Adrenal gland (tissue), 12 donors: ENCODE measurements around the gene ARHGAP22. TPM values are rescaled to one million over a fixed set of nuclear protein-coding genes. Genes with fewer than 3 reads are reported as not detected.
A peak's percentile ranks its signal among the peaks of the same experiment; 100 is the strongest.

Experiments
- DNase-seq, 7 donors: peaks; one replicate each; pipeline ENCODE4 v3.0.0-alpha.2; 2019 to 2020
- H3K27ac ChIP-seq, 5 donors: fragments of 200-600 bp; sonication (generic) in 4 of 5; 1 replicate in 3 of 5; 2 replicates in 2 of 5; pipeline versions ENCODE4 v1.5.1 to v1.8.0; 2016 to 2020; ENCODE audit warnings: mild to moderate bottlenecking in 1 of 5
- H3K27me3 ChIP-seq: fragments of 200-600 bp; 2 replicates; pipeline ENCODE4 v1.8.0; 2021
- H3K36me3 ChIP-seq, 2 donors: fragments of 200-600 bp; replicated peaks in 1 of 2; 1 replicate in 1 of 2; 2 replicates in 1 of 2; pipeline versions ENCODE4 v1.5.1 to v1.8.0; 2018 to 2022
- H3K4me1 ChIP-seq, 2 donors: fragments of 200-600 bp; replicated peaks in 1 of 2; 1 replicate in 1 of 2; 2 replicates in 1 of 2; pipeline versions ENCODE4 v1.5.1 to v1.8.0; 2018 to 2021
- H3K4me3 ChIP-seq, 4 donors: fragments of 200-600 bp; sonication (generic) in 3 of 4; one replicate each; pipeline ENCODE4 v1.5.1; 2016 to 2018
- H3K9me3 ChIP-seq, 3 donors: fragments of 200-600 bp; sonication (generic) in 1 of 3; replicated peaks in 1 of 3; 1 replicate in 2 of 3; 2 replicates in 1 of 3; pipeline versions ENCODE4 v1.5.1 to v1.8.0; 2016 to 2021
- POLR2A ChIP-seq, 2 donors: fragments of 450-650 bp; IDR thresholded peaks; one replicate each; pipeline ENCODE4 v1.6.1; 2017; ENCODE audit warnings: antibody characterized with exemption in 2 of 2, mild to moderate bottlenecking in 2 of 2, moderate library complexity in 1 of 2
- WGBS, 4 donors: extraction: QIAGEN DNeasy Blood & Tissue Kit in 2 of 4; methylation state at CpG; one replicate each; pipeline versions ENCODE4 v1.1.5 to v1.1.7; 2013 to 2017; 5-methylcytosine and 5-hydroxymethylcytosine counted together
- intact Hi-C, 2 donors: fragments of 100-400 bp; cut with DNase I; formaldehyde crosslinking; loops; one replicate each; pipeline versions ENCODE4 v1.14.1 to v1.15.0; 2022 to 2023
- polyA plus RNA-seq, 3 donors: library from polyadenylated mRNA; stranded (reverse); fragments of 200-250 nt in 2 of 3; fragments of 350-450 nt in 1 of 3; fragmentation: Illumina TruSeq in 1 of 3; extraction: RNeasy Lipid Tissue Mini Kit (QIAGEN cat#74804) in 1 of 3; gene quantifications; one replicate each; pipeline ENCODE4 v1.2.3, GENCODE V29; 2013 to 2014
- total RNA-seq, 9 donors: library from RNA; depleted of rRNA in 4 of 9; stranded (reverse); fragments of >200 nt in 4 of 9; fragments of 120-200 nt in 1 of 9; fragmentation: NEBNext Ultra II Directional in 1 of 9; extraction: Animal tissue kit (Norgen Biotek cat#: 25700) in 1 of 9; gene quantifications; one replicate each; pipeline versions ENCODE4 v1.1.0 to v1.2.4, GENCODE V29; 2013 to 2023
- TF ChIP-seq, protein P1 (sequence below), 6 experiments: fragments of 450-650 bp in 4 of 6; fragments of 200-600 bp in 2 of 6; sonication (generic) in 1 of 6; IDR thresholded peaks; 1 replicate in 5 of 6; 2 replicates in 1 of 6; pipeline versions ENCODE4 v1.5.1 to v1.8.0; 2016 to 2021; ENCODE audit warnings: antibody characterized with exemption in 6 of 6, mild to moderate bottlenecking in 2 of 6, moderate library complexity in 1 of 6
- donor health status: healthy with polysubstance abuse.
- donor health status: Bipolar disorder and iron deficiency.
- donor health status: DM: yes; HTN: yes; CAD: no.
- donor health status: DM: no; HTN: no; CAD: no.
- donor health status: DM: no; HTN: no; CAD: no.
- donor health status: DM: yes; HTN: yes; CAD: no.

Gene ARHGAP22
- total and polyA plus RNA-seq, 12 donors: 0.91 to 11.6 (median 4.6) TPM

DNA sequence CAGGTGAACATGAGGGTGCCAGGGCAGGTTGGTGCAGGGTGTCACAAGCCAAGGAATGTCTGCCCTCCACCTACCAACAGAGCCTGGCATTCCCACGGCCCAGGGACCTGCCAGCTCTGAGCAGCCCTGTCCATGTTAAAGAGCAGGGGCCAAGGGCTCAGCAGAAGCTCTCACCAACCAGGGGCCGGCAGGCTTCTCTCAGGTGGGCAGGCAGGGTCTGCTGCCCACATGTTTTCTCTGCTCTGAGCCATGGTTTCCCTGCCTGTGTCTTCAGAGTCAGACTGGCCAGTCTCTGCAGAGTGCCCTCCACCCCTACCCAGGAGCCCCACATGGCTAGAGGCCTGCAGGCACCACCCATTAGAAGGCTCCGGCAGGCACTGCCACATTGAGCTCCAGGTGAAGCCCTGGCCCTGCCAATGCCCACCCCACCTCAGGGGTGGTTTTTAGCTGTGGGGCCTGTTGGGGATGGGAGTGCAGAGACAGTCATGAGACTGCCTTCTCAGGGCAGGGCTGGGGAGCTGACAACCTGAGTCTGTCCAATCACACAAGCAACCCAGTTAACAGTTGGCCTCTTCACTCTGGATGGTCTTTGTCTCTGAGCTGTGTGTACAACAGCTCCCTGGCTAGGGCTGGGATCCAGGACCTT is 135.9 kb downstream of the ARHGAP22 start:
- Histone ChIP-seq H3K36me3 (no peaks in the 10 kb centered on the region), H3K27ac (no peak overlapping the region), H3K27me3 (no peaks in the 10 kb centered on the region), H3K4me1 (peaks cover 0 to 3% of the 10 kb centered on the region in 2 donors), H3K4me3 (no peak overlapping the region), H3K9me3 (no peaks in the 10 kb centered on the region)
- WGBS, 4 donors: 90 to 99% (median 96%) methylated on average over 2 to 3 of the region's 3 CpGs
- intact Hi-C loops: no loop called here
- no peak for TF ChIP-seq POLR2A (IDR thresholded peaks at IDR 0.05)
- TF ChIP-seq, protein P1, sequence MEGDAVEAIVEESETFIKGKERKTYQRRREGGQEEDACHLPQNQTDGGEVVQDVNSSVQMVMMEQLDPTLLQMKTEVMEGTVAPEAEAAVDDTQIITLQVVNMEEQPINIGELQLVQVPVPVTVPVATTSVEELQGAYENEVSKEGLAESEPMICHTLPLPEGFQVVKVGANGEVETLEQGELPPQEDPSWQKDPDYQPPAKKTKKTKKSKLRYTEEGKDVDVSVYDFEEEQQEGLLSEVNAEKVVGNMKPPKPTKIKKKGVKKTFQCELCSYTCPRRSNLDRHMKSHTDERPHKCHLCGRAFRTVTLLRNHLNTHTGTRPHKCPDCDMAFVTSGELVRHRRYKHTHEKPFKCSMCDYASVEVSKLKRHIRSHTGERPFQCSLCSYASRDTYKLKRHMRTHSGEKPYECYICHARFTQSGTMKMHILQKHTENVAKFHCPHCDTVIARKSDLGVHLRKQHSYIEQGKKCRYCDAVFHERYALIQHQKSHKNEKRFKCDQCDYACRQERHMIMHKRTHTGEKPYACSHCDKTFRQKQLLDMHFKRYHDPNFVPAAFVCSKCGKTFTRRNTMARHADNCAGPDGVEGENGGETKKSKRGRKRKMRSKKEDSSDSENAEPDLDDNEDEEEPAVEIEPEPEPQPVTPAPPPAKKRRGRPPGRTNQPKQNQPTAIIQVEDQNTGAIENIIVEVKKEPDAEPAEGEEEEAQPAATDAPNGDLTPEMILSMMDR (IDR thresholded peaks at IDR 0.05): no peak
- peak in 3 of 7 donors; percentile 4 to 11 (median 11) for DNase-seq

DNA sequence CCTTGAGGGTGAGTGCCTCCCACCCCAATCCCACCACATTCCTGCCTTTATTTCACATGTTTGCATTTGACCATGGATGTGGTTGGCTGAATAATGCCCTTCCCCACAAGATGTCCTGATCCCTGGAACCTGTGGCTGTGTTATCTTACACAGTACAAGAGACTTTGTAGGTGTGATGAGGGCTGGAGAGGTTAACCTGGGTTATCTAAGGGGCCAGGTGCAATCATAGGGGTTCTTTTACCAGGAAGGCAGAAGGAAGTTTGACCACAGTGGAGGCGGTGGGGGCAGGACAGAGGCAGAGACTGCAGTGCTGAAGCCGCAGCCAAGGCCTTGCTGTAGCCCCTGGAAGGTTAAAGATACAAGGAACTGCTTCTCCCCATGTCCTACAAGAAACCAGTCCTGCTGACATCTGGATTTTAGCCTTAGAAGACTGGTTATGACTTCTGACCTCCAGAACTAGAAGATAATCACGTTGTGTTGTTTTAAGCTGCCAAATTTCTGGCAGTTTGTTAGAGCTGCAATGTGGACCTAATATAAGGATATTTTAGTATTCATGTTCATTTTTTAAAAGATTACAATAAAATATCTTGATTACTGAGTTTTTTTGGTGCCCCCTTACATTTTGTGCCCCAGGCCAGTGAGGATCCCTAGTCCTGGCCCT is 136.6 kb downstream of the ARHGAP22 start:
- no peaks in the 10 kb centered on the region for H3K9me3 ChIP-seq
- no peak overlapping the region for H3K4me3 ChIP-seq
- intact Hi-C loops: no loop called here
- no peaks in the 10 kb centered on the region for H3K36me3 ChIP-seq
- H3K4me1 ChIP-seq: peaks cover 0 to 3% of the 10 kb centered on the region in 2 donors
- TF ChIP-seq, protein P1 (IDR thresholded peaks at IDR 0.05): no peak
- TF ChIP-seq POLR2A (IDR thresholded peaks at IDR 0.05): no peak
- no peaks in the 10 kb centered on the region for H3K27me3 ChIP-seq
- WGBS, 4 donors: 53 to 70% (median 62%) methylated on average over 3 of the region's 3 CpGs
- peak in 2 of 7 donors; percentile 0 to 29 for DNase-seq
- no peak overlapping the region for H3K27ac ChIP-seq

DNA sequence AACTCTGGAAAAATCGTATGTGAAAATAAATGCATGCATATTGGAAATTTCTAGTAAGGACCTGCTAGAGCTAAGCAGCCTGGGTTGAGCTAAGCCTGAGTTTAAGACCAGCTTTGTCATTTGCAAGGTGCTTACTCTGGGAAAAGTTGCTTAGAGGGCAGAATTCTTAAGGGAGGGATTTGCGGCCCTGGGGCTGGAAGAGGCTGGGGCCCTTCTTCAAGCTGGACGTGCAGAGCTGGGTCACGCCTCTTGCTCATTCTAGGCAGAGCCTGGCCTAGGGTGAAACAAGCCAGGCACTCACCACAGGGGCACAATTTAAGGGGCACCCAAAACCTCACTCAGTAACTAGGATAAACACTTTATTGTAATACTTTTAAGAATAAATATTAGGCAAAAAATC is 137.2 kb downstream of the ARHGAP22 start:
- H3K9me3 ChIP-seq: no peaks in the 10 kb centered on the region
- H3K4me1 ChIP-seq: peaks cover 0 to 3% of the 10 kb centered on the region in 2 donors
- no peak for TF ChIP-seq POLR2A (IDR thresholded peaks at IDR 0.05)
- TF ChIP-seq, protein P1 (IDR thresholded peaks at IDR 0.05): no peak
- no peaks in the 10 kb centered on the region for H3K27me3 ChIP-seq
- peak in 2 of 7 donors; percentile 6 to 30 for DNase-seq
- intact Hi-C loops: no loop called here
- H3K36me3 ChIP-seq: no peaks in the 10 kb centered on the region
- no peak overlapping the region for H3K27ac ChIP-seq
- H3K4me3 ChIP-seq: no peak overlapping the region
- WGBS, 4 donors: 84 to 86% (median 84%) methylated on average over 4 of the region's 4 CpGs

DNA sequence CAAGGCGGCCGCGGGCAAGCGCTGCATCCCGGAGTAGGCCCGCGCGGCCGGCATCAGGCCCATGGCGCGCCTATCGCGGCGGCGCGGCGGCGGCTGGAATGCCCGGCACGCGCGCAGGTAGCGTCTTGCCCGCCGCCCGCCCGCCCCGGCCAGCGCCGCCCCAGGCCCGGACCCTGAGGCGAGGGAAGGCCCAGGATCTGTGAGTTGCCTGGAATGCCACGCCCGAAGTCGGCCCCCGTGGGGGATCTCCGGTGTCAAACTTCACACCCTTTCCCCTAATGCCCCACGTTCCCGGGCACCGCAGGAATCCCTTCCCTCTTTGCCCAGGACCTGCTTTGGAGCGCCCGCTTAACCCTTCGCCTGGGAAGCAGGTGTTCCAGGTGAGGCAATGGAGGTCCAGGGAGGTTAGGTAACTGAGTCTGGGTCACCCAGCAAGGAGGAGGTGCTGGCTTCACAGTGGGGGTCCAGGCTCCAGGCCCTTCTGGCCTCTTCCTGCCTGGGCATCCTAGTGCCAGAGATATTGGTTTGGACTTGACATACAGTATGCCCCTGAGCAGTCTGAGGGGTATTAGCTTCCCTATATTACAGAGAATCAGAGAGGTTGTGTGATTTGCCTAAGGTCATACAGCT is 138.1 kb downstream of the ARHGAP22 start:
- WGBS, 4 donors: 28 to 55% (median 44%) methylated on average over 6 to 43 of the region's 43 CpGs
- no peaks in the 10 kb centered on the region for H3K36me3 ChIP-seq
- intact Hi-C loops: no loop called here
- peaks cover 0 to 3% of the 10 kb centered on the region in 2 donors for H3K4me1 ChIP-seq
- TF ChIP-seq POLR2A (IDR thresholded peaks at IDR 0.05): no peak
- TF ChIP-seq, protein P1 (IDR thresholded peaks at IDR 0.05): no peak
- DNase-seq: peak in 2 of 7 donors; percentile 5 to 27
- H3K27ac ChIP-seq: no peak overlapping the region
- H3K9me3 ChIP-seq: no peaks in the 10 kb centered on the region
- no peak overlapping the region for H3K4me3 ChIP-seq
- H3K27me3 ChIP-seq: no peaks in the 10 kb centered on the region
